NT2/D1 (cell line): ENCODE data around the gene SPG21.

Experiments used
- SUZ12 ChIP-seq: IDR thresholded peaks from 2 replicates; pipeline ENCODE4 v1.6.1; 2011; ENCODE audit not compliant: insufficient read length, insufficient read depth; ENCODE audit errors: extremely low read depth
- YY1 ChIP-seq: IDR thresholded peaks from 2 replicates; pipeline ENCODE4 v1.6.1; 2011; ENCODE audit not compliant: insufficient read length, insufficient read depth

DNA sequence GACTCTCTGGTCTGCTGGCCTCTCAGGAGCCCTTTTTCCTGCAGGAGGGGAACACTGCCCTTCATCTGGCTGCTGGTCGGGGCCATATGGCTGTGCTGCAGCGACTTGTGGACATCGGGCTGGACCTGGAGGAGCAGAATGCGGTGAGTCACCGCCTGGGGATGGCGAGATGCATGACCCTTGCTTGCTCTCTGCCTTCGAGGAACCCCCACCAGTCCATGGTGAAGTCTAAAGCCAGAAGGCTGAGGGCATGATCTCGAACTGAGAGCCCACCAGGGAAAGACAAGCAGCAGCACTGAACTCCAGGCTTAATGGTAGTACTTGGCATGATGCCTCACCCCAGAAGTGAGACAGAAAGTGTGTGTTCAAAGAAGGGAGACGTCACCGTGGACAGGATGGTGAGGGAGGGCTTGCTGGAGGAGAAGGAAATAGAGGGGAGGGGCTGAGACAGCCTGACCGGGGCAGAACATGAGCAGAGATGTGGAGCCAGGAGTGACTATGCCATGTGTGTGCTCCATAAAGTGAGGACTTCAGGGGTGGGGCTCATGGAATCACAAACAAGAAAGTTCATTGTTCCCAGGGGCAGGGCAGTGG, 58.8 kb downstream of the SPG21 start:
- TF ChIP-seq SUZ12 (no peak), YY1 (no peak)
